ENCODE results near the gene ARPC1A.

ARPC1A gene

DNA sequence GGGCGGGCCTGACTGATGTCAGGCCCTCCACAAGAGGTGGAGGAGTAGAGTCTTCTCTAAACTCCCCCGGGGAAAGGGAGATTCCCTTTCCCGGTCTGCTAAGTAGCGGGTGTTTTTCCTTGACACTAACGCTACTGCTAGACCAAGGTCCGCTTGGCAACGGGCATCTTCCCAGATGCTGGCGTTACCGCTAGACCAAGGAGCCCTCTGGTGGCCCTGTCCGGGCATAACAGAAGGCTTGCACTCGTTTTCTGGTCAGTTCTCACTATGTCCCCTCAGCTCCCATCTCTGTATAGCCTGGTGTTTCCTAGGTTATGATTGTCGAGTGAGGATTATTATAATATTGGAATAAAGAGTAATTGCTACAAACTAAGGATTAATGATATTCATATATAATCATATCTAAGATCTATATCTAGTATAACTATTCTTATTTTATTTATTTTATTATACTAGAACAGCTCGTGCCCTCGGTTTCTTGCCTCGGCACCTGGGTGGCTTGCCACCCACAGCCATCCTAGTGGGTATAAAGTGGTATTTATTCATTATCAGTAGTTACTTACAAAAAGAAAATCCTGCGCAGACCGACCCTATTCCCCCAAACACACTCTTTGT lies 89.9 kb downstream of the ARPC1A start:
- peak; percentile 35 for DNase-seq

All from suppressor macrophage treated with lipopolysaccharide for 4 hours (primary cell).